HL-60/S4 treated with retinoic acid at 250 ng/mL for 4 days and 3 days (cell line): ENCODE data around the gene PLS1.
"Not testable (repeated sequence)": the region's sequence is repeated elsewhere in the genome, so short reads cannot be mapped to it uniquely, and the experiment has no call there.

Experiments
- in situ Hi-C: fragments of 300-500 bp; cut with MboI; formaldehyde crosslinking; loops from 2 replicates; pipeline ENCODE4 v1.7.0; 2022; ENCODE audit warnings: low sequenced_read_pairs

The PLS1 gene

DNA sequence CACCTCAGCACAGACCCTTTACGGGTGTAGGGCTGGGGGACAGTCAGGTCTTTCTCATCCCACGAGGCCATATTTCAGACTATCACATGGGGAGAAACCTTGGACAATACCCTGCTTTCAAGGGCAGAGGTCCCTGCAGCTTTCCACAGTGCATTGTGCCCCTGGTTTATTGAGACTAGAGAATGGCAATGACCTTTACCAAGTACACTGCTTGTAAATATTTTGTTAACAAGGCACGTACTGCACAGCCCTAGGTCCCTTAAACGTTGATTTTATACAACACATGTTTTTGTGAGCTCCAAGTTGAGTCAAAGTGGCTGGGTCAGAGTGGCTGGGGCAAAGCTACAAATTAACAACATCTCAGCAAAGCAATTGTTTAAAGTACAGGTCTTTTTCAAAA is 156.4 kb downstream of the PLS1 start:
- in situ Hi-C loops = not testable (repeated sequence)

DNA sequence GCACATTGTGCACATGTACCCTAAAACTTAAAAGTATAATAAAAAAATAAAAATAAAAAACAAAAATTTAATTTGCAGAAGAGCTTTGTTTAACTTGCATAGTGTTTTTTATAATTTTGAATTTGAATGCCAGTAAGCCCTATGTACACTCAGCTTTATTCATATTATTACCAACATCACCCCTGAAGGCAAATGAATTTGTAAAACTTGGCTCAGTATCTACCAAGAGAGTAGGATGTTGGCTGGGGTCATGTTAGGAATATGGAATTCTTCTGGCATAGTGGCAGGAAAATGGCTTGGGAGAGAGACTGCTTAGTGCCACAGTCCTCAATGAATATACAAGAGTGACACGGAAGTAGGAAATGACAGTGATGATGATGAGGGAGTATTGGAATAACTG is 158.3 kb downstream of the PLS1 start:
- in situ Hi-C loops = no loop called here
